HG03565 (cell line): ENCODE measurements around the gene ALG13.
"Not testable (repeated sequence)": the region's sequence is repeated elsewhere in the genome, so short reads cannot be mapped to it uniquely, and the experiment has no call there.

ENCODE experiments used
- ATAC-seq: cut with Tn5 transposase; IDR thresholded peaks from one replicate; pipeline ENCODE4 v1.9.1; 2021; ENCODE audit warnings: mild to moderate bottlenecking, moderate library complexity; ENCODE audit not compliant: unreplicated experiment

The ALG13 gene

GRCh38 chrX:111756486-111756885, 75.5 kb downstream of the ALG13 start:
- ATAC-seq, result no peak

- no peak for ATAC-seq
Measured at GRCh38 chrX:111759686-111760085, 78.7 kb downstream of the ALG13 start.

GRCh38 chrX:111761578-111762135, 80.7 kb downstream of the ALG13 start:
- ATAC-seq, result no peak

GRCh38 chrX:111778591-111778990, 97.6 kb downstream of the ALG13 start:
- no peak for ATAC-seq

- no peak for ATAC-seq
Measured at GRCh38 chrX:111779582-111779981, 98.6 kb downstream of the ALG13 start.

DNA sequence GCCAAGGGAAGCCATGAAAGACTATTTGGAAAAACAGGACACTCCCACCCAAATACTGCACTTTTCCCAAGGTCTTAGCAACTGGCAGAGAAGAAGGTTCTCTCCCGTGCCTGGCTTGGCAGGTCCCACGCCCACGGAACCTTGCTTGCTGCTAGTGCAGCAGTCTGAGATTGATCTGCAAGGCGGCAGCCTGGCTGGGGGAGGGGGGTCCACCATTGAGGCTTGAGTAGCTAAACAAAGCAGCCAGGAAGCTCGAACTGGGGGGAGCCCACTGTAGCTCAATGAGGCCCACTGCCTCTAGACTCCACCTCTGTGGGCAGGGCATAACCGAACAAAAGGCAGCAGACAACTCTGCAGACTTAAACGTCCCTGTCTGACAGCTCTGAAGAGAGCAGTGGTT, 103.7 kb downstream of the ALG13 start:
- ATAC-seq, result no peak

DNA sequence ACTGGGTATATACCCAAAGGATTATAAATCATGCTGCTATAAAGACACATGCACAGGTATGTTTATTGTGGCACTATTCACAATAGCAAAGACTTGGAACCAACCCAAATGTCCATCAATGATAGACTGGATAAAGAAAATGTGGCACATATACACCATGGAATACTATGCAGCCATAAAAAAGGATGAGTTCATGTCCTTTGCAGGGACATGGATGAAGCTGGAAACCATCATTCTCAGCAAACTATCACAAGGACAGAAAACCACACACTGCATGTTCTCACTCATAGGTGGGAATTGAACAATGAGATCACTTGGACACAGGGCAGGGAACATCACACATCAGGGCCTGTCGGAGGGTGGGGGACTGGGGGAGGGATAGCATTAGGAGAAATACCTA, 109.1 kb downstream of the ALG13 start:
- ATAC-seq, result not testable (repeated sequence)
